Hepatocyte (in vitro differentiated cells): Measurements from ENCODE around the gene F7. TPM values are rescaled to one million over a fixed set of nuclear protein-coding genes. Genes with fewer than 3 reads are reported as not detected.
"Not testable (repeated sequence)": the region's sequence is repeated elsewhere in the genome, so short reads cannot be mapped to it uniquely, and the experiment has no call there.

ENCODE experiments used
- DNase-seq: peaks from one replicate; pipeline ENCODE4 v3.0.0-alpha.2; 2016; ENCODE audit warnings: low spot score
- H2AFZ ChIP-seq: fragments of 200-600 bp; sonication (generic); 2 replicates; pipeline ENCODE4 v1.6.0; 2016; ENCODE audit warnings: antibody characterized with exemption, mild to moderate bottlenecking
- H3K27ac ChIP-seq: fragments of 200-600 bp; sonication (generic); 2 replicates; pipeline ENCODE4 v1.5.1; 2016; ENCODE audit warnings: mild to moderate bottlenecking
- H3K27me3 ChIP-seq: fragments of 200-600 bp; sonication (generic); 2 replicates; pipeline ENCODE4 v1.6.1; 2016
- H3K36me3 ChIP-seq: fragments of 200-600 bp; sonication (generic); replicated peaks from 2 replicates; pipeline ENCODE4 v1.5.1; 2016; ENCODE audit warnings: low read depth; ENCODE audit not compliant: insufficient read depth
- H3K4me1 ChIP-seq: fragments of 200-600 bp; sonication (generic); 2 replicates; pipeline ENCODE4 v1.5.1; 2016; ENCODE audit warnings: mild to moderate bottlenecking, moderate library complexity; ENCODE audit not compliant: insufficient read depth
- H3K4me2 ChIP-seq: fragments of 200-600 bp; sonication (generic); 2 replicates; pipeline ENCODE4 v1.6.0; 2016
- H3K4me3 ChIP-seq: fragments of 200-600 bp; sonication (generic); 2 replicates; pipeline ENCODE4 v1.5.1; 2016; ENCODE audit warnings: mild to moderate bottlenecking
- H3K79me2 ChIP-seq: fragments of 200-600 bp; sonication (generic); 2 replicates; pipeline ENCODE4 v1.6.0; 2017; ENCODE audit warnings: mild to moderate bottlenecking
- H3K9me2 ChIP-seq: fragments of 200-600 bp; sonication (generic); replicated peaks from 2 replicates; pipeline ENCODE4 v1.6.0; 2017; ENCODE audit warnings: mild to moderate bottlenecking; ENCODE audit not compliant: insufficient read depth
- H3K9me3 ChIP-seq: fragments of 200-600 bp; sonication (generic); 2 replicates; pipeline ENCODE4 v1.5.1; 2016; ENCODE audit warnings: low read depth, mild to moderate bottlenecking
- H4K20me1 ChIP-seq: fragments of 200-600 bp; sonication (generic); 2 replicates; pipeline ENCODE4 v1.6.0; 2016; ENCODE audit warnings: mild to moderate bottlenecking; ENCODE audit not compliant: insufficient read depth, poor library complexity, severe bottlenecking
- CTCF ChIP-seq: fragments of 200-600 bp; sonication (generic); IDR thresholded peaks from 2 replicates; pipeline ENCODE4 v1.5.1; 2016; ENCODE audit warnings: antibody characterized with exemption, mild to moderate bottlenecking; ENCODE audit not compliant: poor library complexity
- EZH2 ChIP-seq: fragments of 200-600 bp; sonication (generic); IDR thresholded peaks from 2 replicates; pipeline ENCODE4 v1.6.1; 2016; ENCODE audit warnings: antibody characterized with exemption, mild to moderate bottlenecking, borderline replicate concordance
- EZH2phosphoT487 ChIP-seq: fragments of 200-600 bp; sonication (generic); IDR thresholded peaks from one replicate; pipeline ENCODE4 v1.6.1; 2018; ENCODE audit warnings: antibody characterized with exemption, mild to moderate bottlenecking, low read depth, moderate library complexity; ENCODE audit not compliant: unreplicated experiment, severe bottlenecking
- WGBS: methylation state at CpG from one replicate; pipeline ENCODE4 v1.1.6; 2016; ENCODE audit warnings: low lambda C conversion rate; ENCODE audit errors: missing lambda C conversion rate; 5-methylcytosine and 5-hydroxymethylcytosine counted together
- polyA plus RNA-seq: library from polyadenylated mRNA; unstranded; fragments of >200 nt; fragmentation: Nextera tagmentation; extraction: Ambion mirVana; gene quantifications from 2 replicates; pipeline ENCODE4 v1.2.1, GENCODE V29; 2016
- total RNA-seq: library from RNA; depleted of rRNA; stranded (reverse); fragments of >200 nt; gene quantifications from 2 replicates; pipeline ENCODE4 v1.2.3, GENCODE V29; 2014

Gene F7
- total and polyA plus RNA-seq, 2 experiments from 2014 or later, result 12.6 to 24.0 TPM

DNA sequence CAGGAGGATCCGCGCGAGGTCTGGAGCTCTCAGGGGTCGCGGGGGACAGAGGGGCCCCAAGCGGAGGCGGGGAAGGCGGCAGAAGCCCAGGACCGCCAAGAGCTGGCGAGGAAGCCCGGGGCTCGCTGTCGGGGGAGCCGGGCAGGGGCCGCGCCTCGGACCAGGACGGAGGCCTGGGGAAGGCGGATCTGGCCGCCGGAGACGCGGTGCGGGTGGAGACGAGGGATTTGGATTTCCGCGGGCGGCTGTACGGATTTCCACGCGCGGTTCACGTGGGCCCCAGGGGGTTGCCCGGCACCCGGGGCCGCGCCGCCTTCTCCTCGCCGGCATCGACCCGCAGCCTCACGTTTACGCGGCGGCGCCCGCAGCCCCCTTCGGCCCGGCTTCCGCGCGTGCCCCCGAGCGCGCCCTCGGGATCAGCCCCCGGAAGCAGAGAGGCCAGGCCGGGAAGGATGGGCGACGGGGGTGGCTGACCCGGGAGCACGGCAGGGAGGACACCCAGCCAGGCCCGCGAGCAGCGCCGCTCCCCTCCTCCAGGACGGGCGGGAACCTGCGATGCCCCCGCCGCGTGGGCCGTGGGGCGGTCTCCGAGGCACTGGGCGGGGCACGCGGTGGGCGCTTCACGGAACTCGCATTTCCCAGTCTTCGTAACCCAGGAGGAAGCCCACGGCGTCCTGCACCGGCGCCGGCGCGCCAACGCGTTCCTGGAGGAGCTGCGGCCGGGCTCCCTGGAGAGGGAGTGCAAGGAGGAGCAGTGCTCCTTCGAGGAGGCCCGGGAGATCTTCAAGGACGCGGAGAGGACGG is 4.7 kb downstream of the F7 start:
- H3K9me2 ChIP-seq, result no peaks in the 10 kb centered on the region
- 23% methylated on average over 78 of the region's 99 CpGs for WGBS

DNA sequence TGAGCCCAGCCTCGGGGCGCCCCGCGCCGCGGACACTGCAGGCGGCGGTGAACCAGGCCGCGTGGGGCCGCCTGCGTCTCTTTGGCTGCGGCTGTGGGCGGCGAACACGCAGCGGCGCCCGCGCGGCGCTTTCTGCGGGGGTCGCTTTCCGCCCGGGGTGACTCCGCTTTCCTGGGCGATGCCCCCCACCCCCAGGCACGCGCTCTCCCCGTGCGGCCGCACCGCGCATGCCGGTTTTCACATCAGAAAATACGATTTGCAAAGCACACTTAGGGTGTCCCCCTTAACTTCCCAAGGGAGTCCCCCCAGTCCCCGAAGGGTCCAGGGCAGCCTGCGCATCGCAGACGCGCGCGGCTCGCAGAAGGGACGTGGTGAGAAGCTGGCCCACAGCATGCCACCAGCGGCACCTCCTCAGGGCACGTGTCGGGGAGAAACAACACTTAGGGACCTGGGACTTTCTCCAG is 5.3 kb downstream of the F7 start:
- peaks cover 15% of the 10 kb centered on the region for H3K27me3 ChIP-seq
- DNase-seq, result no peak
- H3K4me3 ChIP-seq, result peak overlapping the region; percentile 33

More for the DNA sequence above, 4.7 kb downstream of the F7 start:
- Histone ChIP-seq H2AFZ (peak overlapping the region; percentile 56), H4K20me1 (no peaks in the 10 kb centered on the region), H3K27ac (no peak overlapping the region), H3K36me3 (no peaks in the 10 kb centered on the region), H3K4me1 (peaks cover 11% of the 10 kb centered on the region), H3K27me3 (peaks cover 15% of the 10 kb centered on the region), H3K79me2 (no peaks in the 10 kb centered on the region), H3K4me3 (peak overlapping the region; percentile 33), H3K4me2 (peak overlapping the region; percentile 85), H3K9me3 (no peaks in the 10 kb centered on the region)
- TF ChIP-seq EZH2 (no peak), CTCF (no peak)
- DNase-seq, result no peak

GRCh38 chr13:113111821-113112220 is 6.2 kb downstream of the F7 start:
- H2AFZ ChIP-seq, H3K4me3 ChIP-seq, H3K9me2 ChIP-seq, H3K9me3 ChIP-seq, H3K27ac ChIP-seq, H3K36me3 ChIP-seq, H4K20me1 ChIP-seq, H3K79me2 ChIP-seq, DNase-seq, H3K4me2 ChIP-seq, H3K4me1 ChIP-seq: not testable (repeated sequence)
- 95% methylated on average over 5 of the region's 5 CpGs for whole genome bisulfite sequencing
- peaks cover 15% of the 10 kb centered on the region for H3K27me3 ChIP-seq

More for the DNA sequence above, 5.3 kb downstream of the F7 start:
- Histone ChIP-seq H3K4me1 (peaks cover 8% of the 10 kb centered on the region), H2AFZ (peak overlapping the region; percentile 56), H3K4me2 (peak overlapping the region; percentile 85), H3K9me3 (no peaks in the 10 kb centered on the region), H3K9me2 (no peaks in the 10 kb centered on the region), H4K20me1 (no peaks in the 10 kb centered on the region), H3K36me3 (no peaks in the 10 kb centered on the region), H3K79me2 (no peaks in the 10 kb centered on the region), H3K27ac (no peak overlapping the region)
- TF ChIP-seq CTCF (no peak), EZH2 (no peak), EZH2phosphoT487 (no peak)
- 64% methylated on average over 38 of the region's 49 CpGs for WGBS

- not testable (repeated sequence) for H3K4me3 ChIP-seq, H3K4me2 ChIP-seq, H3K27ac ChIP-seq, H3K36me3 ChIP-seq, H4K20me1 ChIP-seq, H3K79me2 ChIP-seq, H3K4me1 ChIP-seq, H3K9me2 ChIP-seq, H2AFZ ChIP-seq, DNase-seq, H3K9me3 ChIP-seq
- 83% methylated on average over 1 of the region's 1 CpG for WGBS
- H3K27me3 ChIP-seq, result peaks cover 15% of the 10 kb centered on the region
Measured at GRCh38 chr13:113112475-113112874, 6.9 kb downstream of the F7 start.
